RWPE1 (cell line): ENCODE results near the gene FFAR3.

Experiments
- CTCF ChIA-PET: fragments of 350-600 bp; sonication (Branson Sonifier 250); formaldehyde crosslinking; extraction: SDS; loops from one replicate; lab custom pipeline; 2021; lab: Yijun Ruan, JAX
- POLR2A ChIA-PET: fragments of 400-600 bp; formaldehyde crosslinking; extraction: SDS; loops from one replicate; lab custom pipeline; 2020; ENCODE audit warnings: antibody characterized with exemption; ENCODE audit not compliant: low non-redundant PET; lab: Yijun Ruan, JAX
- DNase-seq: peaks from one replicate; pipeline ENCODE4 v3.0.0; 2012; ENCODE audit warnings: low spot score
- H3K27ac ChIP-seq: fragments of 450-650 bp; 2 replicates; pipeline ENCODE4 v1.5.1; 2017
- CTCF ChIP-seq: fragments of 450-650 bp; conservative IDR thresholded peaks from 2 replicates; pipeline ENCODE4 v1.5.1; 2017; ENCODE audit warnings: low read depth, mild to moderate bottlenecking

Gene FFAR3

GRCh38 chr19:35317464-35318043, 40.7 kb upstream of the FFAR3 start:
- no peak for TF ChIP-seq CTCF
- H3K27ac ChIP-seq: peak overlapping the region; percentile 84
- POLR2A ChIA-PET: no interaction called here
- DNase-seq: no peak
- CTCF ChIA-PET: no interaction called here

- TF ChIP-seq CTCF: no peak
- ChIA-PET CTCF (interaction anchor here (0.5 to 0.6 kb wide), 4 partner anchors 25 to 351 kb away, joined by 3 to 4 read pairs (median 4); no protein-coding TSS in a partner anchor), POLR2A (interaction anchor here (0.6 kb wide), 3 partner anchors 9 to 337 kb away, joined by 3 to 4 read pairs (median 3); no protein-coding TSS in a partner anchor)
- DNase-seq: peak; percentile 90
- peak overlapping the region; percentile 84 for H3K27ac ChIP-seq
These were observed 39.4 kb upstream of the FFAR3 start for GRCh38 chr19:35318679-35319448.

GRCh38 chr19:35320065-35320713, 38.1 kb upstream of the FFAR3 start:
- no peak for TF ChIP-seq CTCF
- ChIA-PET POLR2A (interaction anchor here (0.6 kb wide), 1 partner anchor 734 kb away, joined by 3 read pairs; the partner anchor contains the start of gene THAP8), CTCF (interaction anchor here (0.6 to 0.9 kb wide), 2 partner anchors 32 to 136 kb away, joined by 3 to 7 read pairs; no protein-coding TSS in a partner anchor)
- DNase-seq: no peak
- H3K27ac ChIP-seq: peak overlapping the region; percentile 84; the same call in 1 of the 2 replicates

- DNase-seq: no peak
- H3K27ac ChIP-seq: no peak overlapping the region
- ChIA-PET POLR2A (no interaction called here), CTCF (no interaction called here)
- no peak for TF ChIP-seq CTCF
These were observed 37.0 kb upstream of the FFAR3 start for GRCh38 chr19:35321291-35321690.

- H3K27ac ChIP-seq: no peak overlapping the region
- DNase-seq: no peak
- TF ChIP-seq CTCF: no peak
- CTCF ChIA-PET: no interaction called here
- POLR2A ChIA-PET: no interaction called here
These were observed 36.2 kb upstream of the FFAR3 start for GRCh38 chr19:35322014-35322413.

- DNase-seq: no peak
- POLR2A ChIA-PET: interaction anchor here (0.7 kb wide), 1 partner anchor 9 kb away, joined by 4 read pairs; no protein-coding TSS in a partner anchor
- H3K27ac ChIP-seq: no peak overlapping the region
- CTCF ChIA-PET: interaction anchor here (0.7 kb wide), 1 partner anchor 20 kb away, joined by 3 read pairs; no protein-coding TSS in a partner anchor
- TF ChIP-seq CTCF: no peak
These were observed 30.6 kb upstream of the FFAR3 start for GRCh38 chr19:35327642-35328041.
